Head of caudate nucleus (tissue), 42 donors: ENCODE data around the gene APP.

ENCODE experiments used
- DNase-seq, 42 donors: peaks; one replicate each; pipeline versions ENCODE4 v3.0.0 to v3.0.0-alpha.2; 2020 to 2021; ENCODE audit warnings: mixed read lengths in 7 of 42
- intact Hi-C: fragments of 100-400 bp; cut with DNase I; formaldehyde crosslinking; loops from one replicate; pipeline ENCODE4 v1.15.0; 2022

APP gene

GRCh38 chr21:26005464-26005863 lies 165.1 kb downstream of the APP start:
- no peak for DNase-seq
- intact Hi-C loops = loop anchor here (10.0 kb wide), 1 partner anchor 111 kb away; no protein-coding TSS in a partner anchor

GRCh38 chr21:26003404-26003803 lies 167.2 kb downstream of the APP start:
- intact Hi-C loops = loop anchor here (10.0 kb wide), 1 partner anchor 109 kb away; no protein-coding TSS in a partner anchor
- DNase-seq = no peak

DNA sequence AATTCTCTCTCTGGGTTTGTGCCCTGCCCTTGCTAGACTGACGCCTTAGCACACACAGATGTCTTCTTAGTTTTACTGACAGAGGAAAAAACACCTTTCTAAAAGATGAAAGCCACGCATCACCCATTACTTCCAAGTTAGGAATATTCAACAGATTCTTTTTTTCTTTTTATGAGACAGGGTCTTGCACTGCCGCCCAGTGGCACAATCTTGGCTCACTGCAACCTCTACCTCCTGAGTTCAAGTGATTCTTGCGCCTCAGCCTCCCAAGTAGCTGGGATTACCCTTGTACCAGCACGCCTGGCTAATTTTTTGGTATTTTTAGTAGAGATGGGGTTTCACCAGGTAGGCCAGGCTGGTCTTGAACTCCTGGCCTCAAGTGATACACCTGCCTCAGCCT lies 169.2 kb downstream of the APP start:
- intact Hi-C loops = loop anchor here (10.0 kb wide), 1 partner anchor 107 kb away; no protein-coding TSS in a partner anchor
- DNase-seq = no peak

DNA sequence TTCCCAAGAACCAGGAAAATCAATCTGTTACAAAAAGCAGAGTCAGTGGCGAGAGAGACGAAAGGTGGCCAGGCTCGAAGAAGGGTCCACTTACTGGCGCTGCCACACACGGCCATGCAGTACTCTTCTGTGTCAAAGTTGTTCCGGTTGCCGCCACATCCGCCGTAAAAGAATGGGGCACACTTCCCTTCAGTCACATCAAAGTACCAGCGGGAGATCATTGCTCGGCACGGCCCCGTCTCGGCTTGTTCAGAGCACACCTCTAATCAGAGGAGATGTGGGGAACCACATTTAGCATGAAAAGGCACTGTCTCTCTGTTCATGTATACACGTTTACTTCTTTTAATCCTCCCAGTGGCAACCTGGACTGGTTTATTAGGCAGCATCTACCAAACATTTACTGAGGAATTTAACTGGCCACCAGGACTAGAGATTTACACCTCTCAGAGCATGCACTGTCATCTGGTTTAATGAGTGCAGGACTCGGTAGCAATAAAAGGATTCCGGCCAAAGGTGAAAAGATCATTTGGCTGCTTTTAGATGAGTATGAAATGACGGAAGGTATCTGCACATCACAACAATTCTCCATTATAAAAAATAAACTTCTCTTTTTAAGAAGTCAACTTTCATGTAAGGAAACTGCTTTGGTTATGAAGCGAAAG lies 170.5 kb downstream of the APP start:
- DNase-seq = peak in 4 of 42 donors; percentile 24 to 62 (median 34)
- intact Hi-C loops = loop anchor here (10.0 kb wide), 1 partner anchor 105 kb away; no protein-coding TSS in a partner anchor

- intact Hi-C loops = no loop called here
- peak in 22 of 42 donors; percentile 32 to 84 (median 62) for DNase-seq
Measured at GRCh38 chr21:25997788-25998611, 172.6 kb downstream of the APP start.

GRCh38 chr21:25995278-25995677 lies 175.3 kb downstream of the APP start:
- peak in 22 of 42 donors; percentile 32 to 85 (median 55) for DNase-seq
- intact Hi-C loops = no loop called here

DNA sequence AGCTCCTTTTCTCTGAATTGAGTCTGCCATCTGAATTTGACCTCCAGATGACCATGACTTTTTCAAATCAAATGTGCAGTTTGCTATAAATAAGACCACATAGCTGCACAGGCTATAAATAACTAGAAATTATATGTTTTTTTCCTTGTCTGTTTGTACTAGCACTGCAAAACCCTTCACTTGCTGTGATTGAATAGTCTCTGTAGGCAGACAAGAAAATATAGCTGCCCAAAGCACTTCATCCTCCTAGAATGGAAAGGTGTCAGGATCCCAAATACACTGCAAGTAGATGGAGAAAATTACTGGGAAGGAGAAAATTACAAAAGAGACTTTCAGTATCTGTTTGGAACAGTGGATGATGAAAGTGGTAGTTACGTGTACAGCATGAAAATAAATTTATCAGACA lies 175.8 kb downstream of the APP start:
- intact Hi-C loops = no loop called here
- no peak for DNase-seq

DNA sequence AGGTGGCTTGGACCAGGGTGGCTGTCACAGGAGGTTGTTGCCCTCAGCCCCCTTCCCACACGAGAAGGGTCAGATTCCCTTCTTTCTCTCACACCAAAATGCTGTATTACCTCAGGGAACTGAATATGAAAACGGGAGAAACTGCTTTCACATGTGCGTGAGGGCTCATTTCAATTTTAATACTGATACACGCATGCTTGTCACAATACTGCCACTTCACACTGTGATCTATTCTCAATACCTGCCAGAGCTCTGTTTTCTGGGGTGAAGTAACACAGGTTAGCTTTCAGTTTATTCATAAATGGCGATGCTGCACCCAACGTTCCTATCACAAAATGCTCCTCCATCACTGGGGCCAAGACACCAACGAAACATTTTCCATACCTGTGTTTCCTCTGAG lies 181.8 kb downstream of the APP start:
- DNase-seq = no peak
- intact Hi-C loops = no loop called here

DNA sequence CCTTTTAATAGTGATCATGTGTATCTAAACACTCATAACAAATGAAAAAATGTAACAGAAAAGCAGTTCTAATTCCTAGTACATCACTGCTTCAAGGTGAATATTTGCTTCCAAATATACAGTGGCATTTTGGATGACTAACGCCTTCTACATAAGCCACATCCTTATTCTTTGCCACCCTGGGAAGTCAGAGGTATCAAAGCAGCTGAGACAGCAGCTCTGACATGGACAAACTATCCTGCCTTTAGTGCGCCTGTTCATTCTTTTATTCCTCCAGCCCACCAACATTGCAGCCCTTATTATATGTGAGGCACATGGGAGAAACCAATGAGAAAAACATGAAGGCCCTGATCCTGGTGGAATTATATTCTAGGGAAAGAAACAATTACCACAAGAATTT lies 183.0 kb downstream of the APP start:
- intact Hi-C loops = no loop called here
- no peak for DNase-seq

- no peak for DNase-seq
- intact Hi-C loops = no loop called here
Measured at GRCh38 chr21:25986928-25987327, 183.6 kb downstream of the APP start.

- DNase-seq = no peak
- intact Hi-C loops = no loop called here
Measured at GRCh38 chr21:25985990-25986389, 184.6 kb downstream of the APP start.

DNA sequence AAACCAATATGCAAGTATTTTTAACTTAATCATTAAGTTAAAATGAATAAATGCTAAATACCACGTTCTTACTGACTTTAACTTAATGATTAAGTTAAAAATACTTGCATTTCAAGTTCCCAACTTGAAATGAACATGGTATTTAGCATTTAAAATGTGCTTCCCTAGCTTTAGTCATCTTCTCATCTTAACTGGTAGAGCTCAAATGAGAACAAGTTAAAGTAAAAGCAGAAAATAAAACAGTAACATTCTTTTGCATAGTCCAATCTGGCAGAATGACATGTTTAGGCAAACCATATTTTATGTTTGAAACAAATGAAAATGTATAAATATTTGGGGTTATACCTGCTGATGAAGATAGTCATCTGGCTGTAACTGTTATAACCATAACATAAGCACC lies 186.0 kb downstream of the APP start:
- intact Hi-C loops = no loop called here
- DNase-seq = no peak

DNA sequence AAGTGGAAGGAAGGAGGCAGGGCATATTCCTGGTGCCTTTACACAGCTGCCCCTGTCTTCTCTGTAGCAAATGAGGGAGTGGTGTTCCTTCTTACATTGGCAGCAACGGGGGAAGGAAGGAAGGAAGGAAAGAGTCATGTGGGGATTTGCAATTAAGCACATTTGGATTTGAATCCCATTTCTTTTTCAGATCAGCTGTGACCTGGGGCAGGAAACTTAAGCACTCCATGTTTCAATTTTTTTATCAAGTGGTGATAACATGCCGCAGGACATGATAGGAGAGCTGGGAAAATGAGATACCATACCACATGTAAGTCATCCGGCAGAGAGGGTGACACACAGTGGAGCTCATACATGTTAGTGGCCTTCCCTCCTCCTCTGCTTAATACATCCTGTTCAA lies 186.8 kb downstream of the APP start:
- intact Hi-C loops = no loop called here
- no peak for DNase-seq

DNA sequence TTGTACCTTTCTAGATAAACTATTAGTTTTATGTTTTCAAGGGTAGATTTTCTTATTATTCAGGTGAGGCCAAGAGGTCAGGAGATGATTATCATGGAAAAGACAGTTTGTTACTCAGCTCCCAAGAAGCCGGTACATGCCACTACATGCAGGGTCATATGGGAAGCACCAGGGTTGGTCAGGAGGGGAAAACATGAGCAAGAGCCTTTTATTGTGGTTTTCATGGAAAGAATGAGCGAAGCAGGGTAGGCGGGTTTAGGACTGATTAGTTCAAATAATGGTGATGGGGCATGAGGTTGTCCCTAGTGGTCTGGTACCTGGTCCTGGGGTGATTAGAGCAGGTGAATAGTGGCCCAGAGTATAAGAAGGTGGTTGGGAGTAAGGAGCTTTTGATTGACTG lies 189.9 kb downstream of the APP start:
- DNase-seq = no peak
- intact Hi-C loops = no loop called here

DNA sequence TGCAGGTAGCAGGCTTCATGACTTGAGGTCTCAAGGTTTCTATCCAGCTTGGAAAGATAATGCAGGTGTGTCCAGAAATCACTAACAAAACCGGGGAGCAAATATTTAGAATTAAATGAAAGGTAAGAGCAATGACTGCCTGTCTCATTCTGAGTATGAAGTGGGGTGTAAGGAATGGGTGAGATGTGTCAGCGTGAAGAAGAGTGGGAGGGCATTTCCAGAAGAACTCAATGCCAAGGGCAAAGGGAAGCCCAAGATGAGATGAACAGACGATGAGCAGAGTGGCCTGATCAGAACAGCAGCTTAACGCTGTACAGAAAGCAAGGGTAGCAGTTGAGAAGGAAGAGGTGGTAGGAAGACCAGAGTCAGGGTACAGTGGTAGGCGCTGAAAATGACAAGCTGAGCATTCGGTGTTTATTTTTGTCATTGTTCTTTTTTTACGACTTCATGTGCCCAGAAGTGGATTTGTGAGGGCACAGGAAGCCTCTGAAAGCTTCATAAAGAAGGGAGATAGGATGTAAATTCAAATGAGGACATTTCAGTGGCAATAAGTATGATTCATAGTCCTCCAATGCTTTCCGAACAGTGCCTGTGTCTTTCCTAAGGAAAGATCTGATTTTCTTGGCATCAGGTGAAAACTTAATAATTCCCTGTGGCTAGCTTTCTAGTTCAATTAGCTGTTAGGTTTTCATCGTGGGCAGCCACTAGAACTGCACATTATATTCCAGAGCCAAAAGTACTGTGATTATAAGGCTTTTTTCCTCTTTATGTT lies 190.5 kb downstream of the APP start:
- peak in 8 of 42 donors; percentile 31 to 66 (median 45) for DNase-seq
- intact Hi-C loops = no loop called here

DNA sequence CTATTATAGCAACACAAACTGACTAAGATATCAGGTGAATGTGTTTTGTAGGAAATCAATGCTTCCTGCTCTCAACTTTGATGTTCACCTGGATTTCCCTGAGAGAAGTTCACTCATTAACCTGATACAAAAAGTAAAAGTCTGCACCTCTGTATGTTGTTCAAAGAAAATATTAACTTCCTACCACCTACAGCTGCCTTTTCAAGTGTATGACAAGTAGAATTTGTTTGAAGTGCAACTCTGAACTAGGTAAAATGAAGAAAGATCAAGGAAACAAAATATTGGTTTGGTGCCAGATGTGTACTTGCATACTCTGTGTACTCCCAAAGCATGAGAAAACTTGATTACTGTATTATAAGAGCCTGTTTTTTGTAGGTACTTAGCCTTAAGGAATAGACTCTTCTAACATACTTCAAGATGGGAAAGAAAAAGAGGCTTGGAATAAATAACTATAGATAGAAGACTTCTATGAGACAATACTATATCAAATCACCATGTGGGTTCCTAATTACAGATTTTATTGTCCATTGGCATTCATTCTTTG lies 193.4 kb downstream of the APP start:
- intact Hi-C loops = no loop called here
- no peak for DNase-seq

GRCh38 chr21:25974964-25975363 lies 195.6 kb downstream of the APP start:
- intact Hi-C loops = no loop called here
- no peak for DNase-seq

GRCh38 chr21:25970254-25970930 lies 200.2 kb downstream of the APP start:
- intact Hi-C loops = no loop called here
- DNase-seq = peak; percentile 50 to 89 (median 76)
